NK-92 (cell line): ENCODE data around the gene ADIRF.
"Not testable (repeated sequence)": the region's sequence is repeated elsewhere in the genome, so short reads cannot be mapped to it uniquely, and the experiment has no call there.

Experiments
- DNase-seq: peaks from one replicate; lab custom pipeline; 2025; ENCODE audit not compliant: unreplicated experiment; lab: John Stamatoyannopoulos, UW

Gene ADIRF

DNA sequence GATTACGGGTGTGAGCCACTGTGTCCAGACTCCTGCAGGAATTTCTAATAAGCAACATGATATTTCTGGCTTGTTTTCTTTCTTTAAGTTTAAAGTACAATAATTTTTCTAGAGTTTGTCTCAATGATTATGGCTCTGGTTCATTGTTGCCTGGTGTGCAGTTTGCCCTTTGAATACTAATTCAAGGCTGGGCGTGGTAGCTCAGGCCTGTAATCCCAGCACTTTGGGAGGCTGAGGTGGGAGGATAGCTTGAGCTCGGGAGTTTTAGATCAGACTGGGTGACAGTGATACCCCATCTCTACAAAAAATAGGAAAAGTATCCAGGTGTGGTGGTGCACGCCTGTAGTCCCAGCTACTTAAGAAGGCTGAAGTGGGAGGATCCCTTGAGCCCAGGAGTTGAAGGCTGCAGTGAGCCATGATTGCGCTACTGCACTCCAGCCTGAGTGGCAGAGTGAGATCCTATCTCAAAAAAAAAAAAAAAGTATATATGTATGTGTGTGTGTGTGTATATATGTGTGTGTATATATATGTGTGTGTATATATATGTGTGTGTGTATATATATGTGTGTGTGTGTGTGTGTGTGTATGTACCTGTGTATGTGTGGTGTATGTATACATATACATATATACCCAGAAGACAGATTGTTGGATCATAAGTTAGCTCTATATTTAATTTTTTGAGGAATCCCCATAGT, 8.2 kb downstream of the ADIRF start:
- no peak for DNase-seq

GRCh38 chr10:86978457-86978856, 10.2 kb downstream of the ADIRF start:
- not testable (repeated sequence) for DNase-seq

- DNase-seq: no peak
Observed at GRCh38 chr10:86979296-86979818, 11.1 kb downstream of the ADIRF start.

- no peak for DNase-seq
Observed at GRCh38 chr10:86979977-86980448, 11.7 kb downstream of the ADIRF start.

- DNase-seq: not testable (repeated sequence)
Observed at GRCh38 chr10:86981020-86981419, 12.7 kb downstream of the ADIRF start.

GRCh38 chr10:86981716-86982115, 13.4 kb downstream of the ADIRF start:
- no peak for DNase-seq

DNA sequence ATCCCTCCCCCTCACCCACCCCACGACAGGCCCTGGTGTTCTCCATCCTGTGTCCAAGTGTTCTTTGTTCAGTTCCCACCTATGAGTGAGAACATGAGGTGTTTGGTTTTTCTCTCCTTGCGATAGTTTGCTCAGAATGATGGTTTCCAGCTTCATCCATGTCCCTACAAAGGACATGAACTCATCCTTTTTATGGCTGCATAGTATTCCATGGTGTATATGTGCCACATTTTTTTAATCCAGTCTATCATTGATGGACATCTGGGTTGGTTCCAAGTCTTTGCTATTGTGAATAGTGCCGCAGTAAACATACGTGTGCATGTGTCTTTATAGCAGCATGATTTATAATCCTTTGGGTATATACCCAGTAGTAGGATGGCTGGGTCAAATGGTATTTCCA, 16.2 kb downstream of the ADIRF start:
- not testable (repeated sequence) for DNase-seq

GRCh38 chr10:86988520-86988919, 20.2 kb downstream of the ADIRF start:
- DNase-seq: no peak

GRCh38 chr10:86991362-86991761, 23.1 kb downstream of the ADIRF start:
- DNase-seq: not testable (repeated sequence)

- no peak for DNase-seq
Observed at GRCh38 chr10:86992456-86992855, 24.2 kb downstream of the ADIRF start.

- no peak for DNase-seq
Observed at GRCh38 chr10:86992929-86993328, 24.6 kb downstream of the ADIRF start.

- not testable (repeated sequence) for DNase-seq
Observed at GRCh38 chr10:86999802-87000403, 31.6 kb downstream of the ADIRF start.

- no peak for DNase-seq
Observed at GRCh38 chr10:87000491-87000890, 32.2 kb downstream of the ADIRF start.

DNA sequence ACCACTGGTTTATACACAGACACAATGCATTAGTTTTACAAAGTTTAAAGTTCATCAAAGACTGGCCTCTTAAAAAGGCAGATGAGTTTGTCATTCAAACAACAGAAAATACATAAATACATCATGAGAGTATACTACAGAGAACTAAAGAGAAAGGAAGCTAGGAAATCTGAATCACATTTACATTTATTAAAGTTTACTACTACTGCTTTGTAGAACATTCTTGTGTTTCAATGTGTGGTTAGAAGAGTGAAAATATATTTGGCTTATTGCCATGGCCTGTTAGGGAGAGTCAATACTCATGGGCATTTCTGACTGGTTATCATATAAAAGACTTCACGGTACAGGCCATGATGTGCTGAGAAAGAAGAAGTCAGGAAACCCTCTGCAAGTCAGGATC, 38.8 kb downstream of the ADIRF start:
- not testable (repeated sequence) for DNase-seq

DNA sequence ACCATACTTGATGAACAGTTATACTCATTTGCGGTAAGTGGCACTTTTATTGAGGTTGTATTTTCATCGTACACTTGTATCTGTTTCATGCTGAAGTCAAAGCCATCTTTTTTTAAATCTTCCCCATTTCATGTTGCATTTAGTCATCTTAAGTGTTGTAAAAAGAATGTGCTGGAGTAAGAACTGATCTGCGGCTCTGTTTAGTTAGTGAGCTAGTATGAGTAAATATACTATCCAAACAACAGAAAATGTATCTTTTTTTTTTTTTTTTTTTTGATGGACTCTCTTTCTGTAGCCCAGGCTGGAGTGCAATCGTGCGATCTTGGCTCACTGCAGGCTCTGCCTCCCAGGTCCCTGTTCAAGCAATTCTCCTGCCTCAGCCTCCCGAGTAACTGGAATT, 39.4 kb downstream of the ADIRF start:
- DNase-seq: not testable (repeated sequence)

- not testable (repeated sequence) for DNase-seq
Observed at GRCh38 chr10:87008303-87008702, 40.0 kb downstream of the ADIRF start.

DNA sequence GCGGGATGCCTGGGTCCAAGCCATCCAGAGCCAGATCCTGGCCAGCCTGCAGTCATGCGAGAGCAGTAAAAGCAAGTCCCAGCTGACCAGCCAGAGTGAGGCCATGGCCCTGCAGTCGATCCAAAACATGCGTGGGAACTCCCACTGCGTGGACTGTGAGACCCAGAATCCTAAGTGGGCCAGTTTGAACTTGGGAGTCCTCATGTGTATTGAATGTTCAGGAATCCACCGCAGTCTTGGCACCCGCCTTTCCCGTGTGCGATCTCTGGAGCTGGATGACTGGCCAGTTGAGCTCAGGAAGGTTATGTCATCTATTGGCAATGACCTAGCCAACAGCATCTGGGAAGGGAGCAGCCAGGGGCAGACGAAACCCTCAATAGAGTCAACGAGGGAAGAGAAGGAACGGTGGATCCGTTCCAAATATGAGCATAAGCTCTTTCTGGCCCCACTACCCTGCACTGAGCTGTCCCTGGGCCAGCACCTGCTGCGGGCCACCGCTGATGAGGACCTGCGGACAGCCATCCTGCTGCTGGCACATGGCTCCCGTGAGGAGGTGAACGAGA, 40.9 kb downstream of the ADIRF start:
- DNase-seq: not testable (repeated sequence)

GRCh38 chr10:87013528-87013927, 45.2 kb downstream of the ADIRF start:
- DNase-seq: not testable (repeated sequence)

DNA sequence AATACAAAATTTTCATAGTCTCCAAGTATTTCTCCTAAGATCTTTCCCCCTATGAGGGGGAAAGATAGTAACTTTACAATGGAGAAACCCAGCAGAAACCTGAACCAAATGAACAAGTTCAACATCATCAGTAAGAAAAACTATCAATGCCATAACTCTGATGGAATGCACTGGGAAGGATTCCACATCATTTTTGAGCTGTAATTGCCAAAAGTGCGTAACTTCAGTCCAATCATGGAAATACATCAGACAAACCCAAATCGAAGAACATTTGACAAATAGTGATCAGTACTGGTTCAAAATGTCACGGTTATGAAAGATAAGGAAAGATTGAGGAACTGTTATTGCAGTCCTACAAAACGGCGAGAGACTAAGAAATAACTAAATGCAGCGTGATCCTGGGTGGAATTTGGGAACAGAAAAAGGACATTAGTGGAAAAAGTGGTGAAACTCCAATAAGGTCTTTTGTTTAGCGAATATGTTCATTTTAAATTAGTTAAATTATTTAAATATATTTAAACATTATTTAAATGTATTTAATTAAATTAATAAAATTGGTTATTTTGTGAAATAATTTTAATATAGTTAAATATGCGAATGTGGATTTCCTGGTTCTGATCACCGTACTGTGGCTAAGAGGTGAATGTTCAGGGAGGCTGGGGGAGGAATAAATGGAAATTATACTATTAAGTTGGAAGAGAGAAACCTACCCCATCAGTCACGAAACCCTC, 46.9 kb downstream of the ADIRF start:
- not testable (repeated sequence) for DNase-seq

DNA sequence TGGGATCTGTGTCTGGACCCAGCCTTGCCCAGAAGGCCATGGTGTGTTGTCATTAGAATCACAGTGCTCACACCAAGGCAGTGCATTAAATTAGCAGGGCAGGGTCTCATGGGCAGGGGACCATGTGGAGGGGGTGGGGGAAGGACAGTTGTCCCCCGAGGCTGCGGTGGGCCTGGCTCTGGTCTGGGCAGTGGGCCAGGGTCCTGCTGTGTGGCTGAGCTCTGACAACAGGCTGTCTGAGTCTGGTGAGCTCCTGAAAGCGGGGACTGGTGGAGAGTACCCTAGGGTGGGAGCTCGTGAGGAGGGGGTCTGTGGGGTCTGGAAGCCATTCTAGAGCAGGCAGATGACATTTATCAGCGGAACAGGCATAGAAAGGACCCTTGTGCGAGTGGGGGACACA, 49.8 kb downstream of the ADIRF start:
- DNase-seq: not testable (repeated sequence)

DNA sequence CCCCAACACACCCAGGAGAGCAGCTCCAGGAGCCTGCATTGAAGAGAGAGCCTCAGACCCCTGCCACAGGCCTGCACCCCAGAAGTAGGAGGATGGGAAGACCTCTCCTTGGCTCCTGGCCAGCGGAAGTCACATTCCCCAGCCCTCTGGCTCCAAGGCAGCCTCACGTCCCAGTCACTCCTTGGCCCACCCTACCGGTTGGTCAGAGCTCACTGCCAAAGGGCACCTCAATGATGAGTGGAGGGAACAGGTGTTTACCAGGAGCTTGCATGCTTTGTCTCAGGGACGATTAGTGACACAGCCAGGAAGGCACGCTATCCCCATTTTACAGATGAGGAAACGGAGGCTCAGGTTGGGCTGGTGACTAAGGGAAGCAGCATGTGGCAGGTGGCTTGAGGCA, 50.8 kb downstream of the ADIRF start:
- not testable (repeated sequence) for DNase-seq
